ENCODE measurements around the gene UCHL1.

DNA sequence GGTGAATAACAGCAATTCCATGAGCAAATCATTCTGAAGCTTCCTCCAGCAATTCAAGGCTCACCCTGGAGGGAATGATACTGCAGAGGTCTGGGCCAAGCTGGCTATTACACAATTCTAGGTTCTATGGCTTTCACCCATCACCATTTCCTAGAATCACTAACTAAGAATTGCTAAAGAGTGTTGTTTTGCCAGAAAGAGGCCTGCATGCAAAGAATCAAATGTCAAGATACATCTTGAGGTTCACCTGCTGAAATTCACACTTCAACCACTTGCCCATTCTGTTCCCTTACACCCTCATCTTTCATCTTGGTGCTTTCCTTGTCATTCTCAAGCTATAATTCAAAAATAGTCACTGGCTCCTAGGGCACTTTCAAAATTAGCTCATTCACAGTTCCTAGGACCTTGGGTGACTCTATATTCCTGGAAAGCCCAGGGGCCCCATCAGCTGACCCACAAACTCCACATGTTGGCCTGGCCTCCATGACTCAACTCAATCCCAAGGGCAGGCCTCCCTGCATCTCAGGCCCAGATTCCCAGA, 49.4 kb upstream of the UCHL1 start:
- TF ChIP-seq, protein P1, sequence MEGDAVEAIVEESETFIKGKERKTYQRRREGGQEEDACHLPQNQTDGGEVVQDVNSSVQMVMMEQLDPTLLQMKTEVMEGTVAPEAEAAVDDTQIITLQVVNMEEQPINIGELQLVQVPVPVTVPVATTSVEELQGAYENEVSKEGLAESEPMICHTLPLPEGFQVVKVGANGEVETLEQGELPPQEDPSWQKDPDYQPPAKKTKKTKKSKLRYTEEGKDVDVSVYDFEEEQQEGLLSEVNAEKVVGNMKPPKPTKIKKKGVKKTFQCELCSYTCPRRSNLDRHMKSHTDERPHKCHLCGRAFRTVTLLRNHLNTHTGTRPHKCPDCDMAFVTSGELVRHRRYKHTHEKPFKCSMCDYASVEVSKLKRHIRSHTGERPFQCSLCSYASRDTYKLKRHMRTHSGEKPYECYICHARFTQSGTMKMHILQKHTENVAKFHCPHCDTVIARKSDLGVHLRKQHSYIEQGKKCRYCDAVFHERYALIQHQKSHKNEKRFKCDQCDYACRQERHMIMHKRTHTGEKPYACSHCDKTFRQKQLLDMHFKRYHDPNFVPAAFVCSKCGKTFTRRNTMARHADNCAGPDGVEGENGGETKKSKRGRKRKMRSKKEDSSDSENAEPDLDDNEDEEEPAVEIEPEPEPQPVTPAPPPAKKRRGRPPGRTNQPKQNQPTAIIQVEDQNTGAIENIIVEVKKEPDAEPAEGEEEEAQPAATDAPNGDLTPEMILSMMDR (IDR thresholded peaks at IDR 0.05; ENCODE audit: insufficient read depth, low read length) = no peak
- no peak for TF ChIP-seq GABPA (IDR thresholded peaks at IDR 0.05; ENCODE audit: low read depth)

Measured in HL-60 (cell line).